CD4-positive, alpha-beta T cell treated with Interleukin-15 for 4 hours (primary cell): Measurements from ENCODE around the gene ADGRB3.
"Not testable (repeated sequence)": the region's sequence is repeated elsewhere in the genome, so short reads cannot be mapped to it uniquely, and the experiment has no call there.

Source experiments
- DNase-seq: peaks from one replicate; pipeline ENCODE4 v3.0.0-alpha.2; 2020; ENCODE audit warnings: low spot score

Gene ADGRB3

GRCh38 chr6:68650142-68650541, 15.1 kb downstream of the ADGRB3 start:
- DNase-seq: no peak

- DNase-seq: no peak
These were observed 16.2 kb downstream of the ADGRB3 start for GRCh38 chr6:68651011-68651985.

DNA sequence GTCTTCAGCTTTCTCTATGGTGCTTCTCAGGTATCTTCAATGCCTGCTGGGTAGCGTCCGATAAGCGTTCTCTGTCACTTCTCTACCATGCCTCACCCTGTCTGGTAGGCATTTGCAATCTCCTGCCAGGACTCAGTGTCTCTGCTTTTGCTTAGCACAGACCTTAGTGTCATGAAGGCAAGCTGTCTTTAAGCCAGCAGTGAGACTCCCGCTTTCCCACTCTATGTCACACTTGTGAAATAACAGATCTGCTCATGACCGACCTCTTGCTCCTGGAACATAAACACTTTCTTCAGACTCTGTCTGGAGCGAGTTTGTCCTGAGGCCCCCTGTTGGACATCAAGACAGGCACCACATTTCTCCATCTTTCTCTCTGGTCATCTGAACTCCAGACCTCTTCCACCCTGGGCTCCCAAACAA, 17.0 kb downstream of the ADGRB3 start:
- no peak for DNase-seq

DNA sequence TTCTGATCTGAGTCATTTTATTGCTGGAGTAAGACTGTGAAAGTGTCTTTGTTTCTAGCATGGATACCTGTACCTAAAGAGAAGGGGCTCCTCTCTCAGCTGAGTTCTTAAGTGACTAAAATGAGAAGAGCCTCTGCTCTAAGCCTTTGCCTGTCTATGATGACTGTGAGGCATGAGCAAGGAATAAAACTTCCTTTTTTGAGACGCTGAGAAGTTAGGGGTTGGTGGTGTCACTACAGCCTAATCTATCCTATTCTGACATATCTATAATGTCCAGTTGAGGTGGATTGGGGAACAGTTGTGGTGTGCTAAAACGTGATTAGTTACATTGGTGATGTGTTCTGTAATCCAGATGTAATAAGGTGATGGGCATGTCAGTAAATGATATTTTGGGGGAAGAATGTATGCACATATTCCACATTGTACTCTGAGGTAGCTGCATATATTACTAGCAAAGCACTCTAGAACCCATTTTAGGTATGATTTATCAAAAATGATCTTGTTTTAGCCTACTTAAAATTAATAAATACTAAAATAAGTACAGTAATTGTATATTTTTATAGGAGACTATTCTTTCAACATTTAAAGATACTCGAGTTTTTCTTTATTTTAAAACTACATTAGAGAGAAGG, 18.1 kb downstream of the ADGRB3 start:
- DNase-seq: no peak

GRCh38 chr6:68653706-68654089, 18.6 kb downstream of the ADGRB3 start:
- DNase-seq: no peak

DNA sequence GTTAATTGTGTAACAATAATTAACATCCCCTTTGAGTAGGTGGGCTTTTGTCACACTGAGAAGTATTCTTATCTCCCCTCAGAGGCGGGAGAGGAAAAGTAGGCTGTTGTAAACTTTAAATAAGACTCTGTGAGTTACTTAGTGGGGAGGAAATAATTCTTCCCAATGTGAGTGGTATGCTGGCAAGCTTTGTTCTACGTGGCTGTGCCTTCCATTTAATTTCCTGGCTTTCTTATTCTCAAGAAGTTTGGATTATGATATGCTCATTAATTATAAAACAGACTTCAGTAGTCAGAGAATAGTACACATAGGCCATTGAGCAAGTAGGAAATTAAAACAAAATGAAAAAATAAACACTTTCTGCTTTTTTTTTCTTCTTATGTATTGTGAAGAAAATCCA, 19.1 kb downstream of the ADGRB3 start:
- no peak for DNase-seq

DNA sequence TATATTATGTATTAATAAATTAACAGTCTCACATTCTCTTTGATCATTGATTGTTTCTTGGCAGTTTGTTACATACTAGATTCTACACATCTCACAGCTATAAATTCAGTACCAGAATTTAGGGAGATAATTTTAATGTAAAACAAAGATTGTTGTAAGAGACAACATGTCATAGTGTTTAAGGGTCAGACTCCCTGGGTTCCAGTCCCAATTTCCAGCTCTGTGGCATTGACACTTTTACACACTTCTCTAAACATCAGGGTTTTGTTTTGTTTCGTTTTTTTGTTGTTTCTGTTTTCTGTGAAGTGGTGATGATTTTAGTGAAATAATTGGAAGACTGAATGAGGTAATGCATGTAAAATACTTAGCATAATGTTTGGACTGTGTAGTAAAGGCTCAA, 19.9 kb downstream of the ADGRB3 start:
- DNase-seq: no peak

GRCh38 chr6:68657374-68658139, 22.5 kb downstream of the ADGRB3 start:
- DNase-seq: no peak

DNA sequence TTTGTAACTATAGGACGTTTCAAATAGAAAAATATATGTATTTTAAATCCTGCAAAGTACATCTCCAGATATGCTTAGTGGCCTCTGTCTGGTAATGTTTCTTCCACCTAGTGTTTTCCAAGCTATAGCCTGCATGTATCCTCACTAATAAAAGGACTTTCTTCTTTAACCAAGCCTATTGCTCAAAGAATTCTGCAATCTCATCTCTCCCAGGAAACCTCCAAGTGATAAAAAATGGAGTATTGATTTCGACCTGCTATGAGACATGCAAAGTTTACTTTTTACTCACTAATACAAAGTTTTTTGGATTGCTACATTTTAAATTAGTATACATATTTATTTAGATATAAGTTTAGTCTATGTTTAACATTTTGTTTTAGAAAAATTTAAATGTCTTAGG, 23.3 kb downstream of the ADGRB3 start:
- DNase-seq: no peak

- no peak for DNase-seq
These were observed 38.2 kb downstream of the ADGRB3 start for GRCh38 chr6:68673255-68673654.

- DNase-seq: no peak
These were observed 40.5 kb downstream of the ADGRB3 start for GRCh38 chr6:68675548-68675947.

- DNase-seq: not testable (repeated sequence)
These were observed 41.0 kb downstream of the ADGRB3 start for GRCh38 chr6:68676094-68676493.

DNA sequence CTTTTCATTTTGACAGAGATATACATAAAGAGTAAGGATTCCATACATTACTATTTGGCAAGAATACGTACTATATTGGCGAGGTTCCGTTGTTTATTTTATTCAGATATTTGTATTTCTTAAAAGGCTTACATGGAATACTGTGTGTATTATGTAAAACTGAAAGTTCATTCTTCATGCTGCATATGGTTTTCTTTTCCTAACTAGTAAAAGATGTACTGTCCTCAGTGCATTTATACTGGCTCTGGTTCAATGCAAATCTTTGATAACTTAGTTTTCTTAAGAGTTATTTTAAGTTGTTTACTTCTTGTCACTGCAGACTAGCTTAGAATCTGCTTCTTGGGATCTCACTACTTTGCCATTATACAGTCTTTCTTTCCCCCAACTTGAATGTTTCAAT, 42.0 kb downstream of the ADGRB3 start:
- no peak for DNase-seq

DNA sequence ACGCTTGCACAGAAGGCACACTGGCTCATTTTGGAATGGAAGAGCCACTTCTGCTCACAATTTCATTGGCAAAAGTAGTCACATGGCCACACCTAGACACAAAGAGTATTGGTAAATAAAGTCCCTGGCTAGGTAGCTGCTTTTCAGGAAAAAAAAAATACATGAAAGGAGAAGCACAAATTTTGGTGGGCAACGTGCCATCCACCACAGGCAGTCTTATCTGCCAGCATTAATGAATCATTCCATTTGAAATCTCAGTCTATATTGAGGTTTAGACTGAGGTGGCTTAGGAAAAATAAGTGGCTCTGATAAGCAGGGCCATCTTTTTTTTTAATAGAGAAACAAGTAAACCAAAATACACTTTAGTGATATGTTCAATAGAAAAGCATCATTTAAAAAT, 44.3 kb downstream of the ADGRB3 start:
- no peak for DNase-seq

- no peak for DNase-seq
These were observed 45.2 kb downstream of the ADGRB3 start for GRCh38 chr6:68680264-68680663.

- DNase-seq: no peak
These were observed 54.8 kb downstream of the ADGRB3 start for GRCh38 chr6:68689910-68690309.

GRCh38 chr6:68691120-68691519, 56.0 kb downstream of the ADGRB3 start:
- DNase-seq: no peak

DNA sequence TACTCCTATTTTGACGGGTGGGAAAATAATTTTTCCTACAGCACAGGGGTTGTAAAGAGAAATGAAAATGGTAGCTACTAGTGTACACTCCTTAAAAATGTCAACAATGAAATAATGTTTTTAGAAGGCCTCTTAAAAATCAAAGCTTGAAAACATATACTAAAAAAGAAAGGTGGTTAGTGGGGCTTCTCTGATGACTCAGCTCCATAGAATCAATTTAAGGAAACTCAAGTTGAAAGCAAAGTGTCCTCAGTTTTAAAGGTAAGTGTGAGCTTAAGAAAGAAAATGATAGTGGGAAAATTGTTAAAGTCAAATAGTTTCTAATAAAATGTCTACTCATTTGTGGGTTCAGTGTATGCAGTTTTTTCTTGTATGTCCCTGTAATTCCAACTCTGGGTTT, 58.2 kb downstream of the ADGRB3 start:
- DNase-seq: no peak

DNA sequence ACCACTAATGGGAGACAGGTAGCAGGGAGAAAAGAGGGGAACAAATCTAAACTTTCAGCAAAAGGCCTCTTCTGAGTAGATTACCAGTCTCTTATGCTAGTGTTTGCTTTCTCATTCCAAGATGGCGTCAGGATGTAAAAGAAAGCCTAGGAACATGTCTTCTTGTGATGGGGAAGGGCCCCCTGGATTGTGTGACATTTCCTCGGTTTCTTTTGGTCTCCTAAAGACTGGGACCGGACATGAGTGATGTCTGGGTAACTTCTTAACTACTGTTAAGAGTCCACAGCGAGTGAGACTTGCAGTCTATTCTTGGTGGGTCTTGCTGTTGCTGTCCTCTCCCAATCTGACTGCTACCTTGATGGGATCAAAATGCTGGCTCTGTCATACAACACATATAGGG, 60.3 kb downstream of the ADGRB3 start:
- no peak for DNase-seq

DNA sequence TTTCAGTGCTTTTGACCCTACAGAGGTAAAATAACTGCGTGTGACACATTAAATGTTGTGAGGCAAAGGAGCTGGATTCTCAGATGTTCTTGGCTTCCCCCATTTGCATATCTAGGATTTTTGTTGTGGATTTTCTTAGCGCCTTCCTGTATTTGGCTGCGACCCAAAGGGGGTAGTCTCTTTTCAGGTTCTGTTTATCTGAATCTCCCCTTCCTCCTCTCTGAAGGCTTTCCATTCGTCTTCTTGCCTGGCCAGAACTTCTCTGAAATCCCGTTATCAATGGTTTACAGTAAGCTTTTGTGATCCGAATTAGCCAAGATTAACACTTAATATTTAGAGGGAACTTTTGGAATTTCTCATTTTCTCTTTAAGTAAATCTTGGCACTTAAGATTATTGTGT, 60.8 kb downstream of the ADGRB3 start:
- DNase-seq: no peak

GRCh38 chr6:68697394-68697793, 62.3 kb downstream of the ADGRB3 start:
- no peak for DNase-seq

DNA sequence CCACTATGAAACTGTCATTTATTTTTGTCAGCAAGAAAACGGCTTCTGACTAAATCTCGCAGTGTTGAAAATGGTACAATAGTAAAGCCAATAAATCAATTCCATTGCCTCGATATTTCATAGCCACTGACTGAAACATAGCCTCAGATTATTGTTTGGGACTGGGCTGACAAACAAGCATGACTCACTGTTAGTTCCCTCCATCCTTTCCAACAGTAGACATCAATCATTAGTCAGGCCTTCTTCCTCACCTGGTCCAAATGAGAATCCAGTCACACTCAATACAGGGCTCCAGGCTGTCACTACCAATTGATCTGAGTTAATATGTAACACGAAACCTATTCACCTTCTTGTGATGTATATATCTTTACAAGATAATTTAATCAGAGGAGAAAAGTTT, 66.1 kb downstream of the ADGRB3 start:
- no peak for DNase-seq

DNA sequence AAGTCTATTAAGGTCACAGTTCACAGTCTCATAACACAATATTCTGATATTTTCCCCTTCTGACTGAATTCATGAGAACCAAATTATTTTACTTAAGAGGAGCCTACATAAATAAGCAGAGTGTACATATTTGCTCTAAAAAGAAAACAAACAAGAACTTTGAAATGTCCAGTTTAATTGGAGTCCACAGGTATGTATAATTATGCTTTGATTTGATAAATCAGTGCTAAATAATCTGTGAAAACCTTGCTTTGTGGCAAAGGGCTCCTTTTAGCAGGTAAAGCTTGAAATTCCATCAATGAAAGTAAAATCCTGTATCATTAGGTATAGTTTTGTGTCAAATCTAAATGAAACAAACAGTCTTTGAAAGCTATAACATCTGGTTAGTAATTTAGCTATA, 69.4 kb downstream of the ADGRB3 start:
- DNase-seq: no peak
